Measurements from ENCODE around the gene LRRC31.

- TF ChIP-seq TARDBP (IDR thresholded peaks at IDR 0.05) (no peak), ARNT (IDR thresholded peaks at IDR 0.05) (no peak), FOXK2 (IDR thresholded peaks at IDR 0.05) (no peak), BHLHE40 (IDR thresholded peaks at IDR 0.05; ENCODE audit: borderline replicate concordance) (no peak), ZNF384 (IDR thresholded peaks at IDR 0.05) (no peak), HDGF (IDR thresholded peaks at IDR 0.05; ENCODE audit: borderline replicate concordance) (no peak), FOXA1 (IDR thresholded peaks at IDR 0.05) (no peak), L3MBTL2 (conservative IDR thresholded peaks at IDR 0.05) (no peak), FOXM1 (IDR thresholded peaks at IDR 0.05; ENCODE audit: borderline replicate concordance) (no peak)
- TF ChIP-seq, protein P1, sequence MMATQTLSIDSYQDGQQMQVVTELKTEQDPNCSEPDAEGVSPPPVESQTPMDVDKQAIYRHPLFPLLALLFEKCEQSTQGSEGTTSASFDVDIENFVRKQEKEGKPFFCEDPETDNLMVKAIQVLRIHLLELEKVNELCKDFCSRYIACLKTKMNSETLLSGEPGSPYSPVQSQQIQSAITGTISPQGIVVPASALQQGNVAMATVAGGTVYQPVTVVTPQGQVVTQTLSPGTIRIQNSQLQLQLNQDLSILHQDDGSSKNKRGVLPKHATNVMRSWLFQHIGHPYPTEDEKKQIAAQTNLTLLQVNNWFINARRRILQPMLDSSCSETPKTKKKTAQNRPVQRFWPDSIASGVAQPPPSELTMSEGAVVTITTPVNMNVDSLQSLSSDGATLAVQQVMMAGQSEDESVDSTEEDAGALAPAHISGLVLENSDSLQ (IDR thresholded peaks at IDR 0.05), result no peak
Observed at GRCh38 chr3:169827712-169828111, 42.0 kb downstream of the LRRC31 start.

Data from HEK293T (cell line).